HG03460 (cell line): ENCODE measurements around the gene TNRC6C.
"Not testable (repeated sequence)": the region's sequence is repeated elsewhere in the genome, so short reads cannot be mapped to it uniquely, and the experiment has no call there.

ENCODE experiments used
- ATAC-seq: cut with Tn5 transposase; IDR thresholded peaks from one replicate; pipeline ENCODE4 v1.9.1; 2021; ENCODE audit not compliant: unreplicated experiment

TNRC6C gene

GRCh38 chr17:78075545-78075944 is 117.0 kb downstream of the TNRC6C start:
- no peak for ATAC-seq

GRCh38 chr17:78079253-78079652 is 120.8 kb downstream of the TNRC6C start:
- ATAC-seq = no peak

- ATAC-seq = no peak
Observed at GRCh38 chr17:78081551-78081950, 123.0 kb downstream of the TNRC6C start.

- ATAC-seq = not testable (repeated sequence)
Observed at GRCh38 chr17:78082355-78082872, 123.9 kb downstream of the TNRC6C start.

GRCh38 chr17:78082988-78083387 is 124.5 kb downstream of the TNRC6C start:
- ATAC-seq = no peak

DNA sequence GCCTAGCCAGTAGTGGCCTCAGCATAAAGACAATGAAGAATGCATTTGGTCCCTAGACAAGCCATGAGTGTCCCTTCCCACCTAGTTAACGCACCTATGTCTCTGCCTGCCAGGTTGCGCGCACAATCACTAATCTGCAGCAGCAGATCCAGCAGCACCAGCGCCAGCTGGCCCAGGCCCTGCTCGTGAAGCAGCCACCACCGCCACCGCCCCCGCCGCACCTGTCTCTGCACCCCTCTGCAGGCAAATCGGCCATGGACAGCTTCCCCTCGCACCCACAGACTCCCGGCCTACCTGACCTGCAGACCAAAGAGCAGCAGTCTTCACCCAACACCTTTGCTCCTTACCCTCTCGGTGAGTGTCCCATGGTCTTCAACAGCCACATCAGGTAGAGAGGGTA is 128.2 kb downstream of the TNRC6C start:
- ATAC-seq = no peak

DNA sequence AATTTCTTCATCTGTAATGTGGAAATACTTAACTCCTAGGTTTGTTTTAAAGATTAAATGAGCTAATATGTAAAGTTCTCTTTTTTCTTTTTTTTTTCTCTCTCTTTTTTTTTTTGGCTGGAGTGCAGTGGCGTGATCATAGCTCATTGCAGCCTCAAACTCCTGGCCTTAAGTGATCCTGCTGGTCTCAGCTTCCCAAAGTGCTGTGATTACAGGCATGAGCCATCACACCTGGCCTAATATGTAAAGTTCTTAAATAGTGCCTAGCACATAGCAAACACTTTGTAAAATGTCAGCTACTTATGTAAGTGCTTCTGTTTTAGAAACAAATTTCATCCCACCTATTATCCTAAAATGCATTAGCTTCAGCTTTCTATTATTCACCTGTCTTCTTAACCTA is 130.0 kb downstream of the TNRC6C start:
- ATAC-seq = no peak

DNA sequence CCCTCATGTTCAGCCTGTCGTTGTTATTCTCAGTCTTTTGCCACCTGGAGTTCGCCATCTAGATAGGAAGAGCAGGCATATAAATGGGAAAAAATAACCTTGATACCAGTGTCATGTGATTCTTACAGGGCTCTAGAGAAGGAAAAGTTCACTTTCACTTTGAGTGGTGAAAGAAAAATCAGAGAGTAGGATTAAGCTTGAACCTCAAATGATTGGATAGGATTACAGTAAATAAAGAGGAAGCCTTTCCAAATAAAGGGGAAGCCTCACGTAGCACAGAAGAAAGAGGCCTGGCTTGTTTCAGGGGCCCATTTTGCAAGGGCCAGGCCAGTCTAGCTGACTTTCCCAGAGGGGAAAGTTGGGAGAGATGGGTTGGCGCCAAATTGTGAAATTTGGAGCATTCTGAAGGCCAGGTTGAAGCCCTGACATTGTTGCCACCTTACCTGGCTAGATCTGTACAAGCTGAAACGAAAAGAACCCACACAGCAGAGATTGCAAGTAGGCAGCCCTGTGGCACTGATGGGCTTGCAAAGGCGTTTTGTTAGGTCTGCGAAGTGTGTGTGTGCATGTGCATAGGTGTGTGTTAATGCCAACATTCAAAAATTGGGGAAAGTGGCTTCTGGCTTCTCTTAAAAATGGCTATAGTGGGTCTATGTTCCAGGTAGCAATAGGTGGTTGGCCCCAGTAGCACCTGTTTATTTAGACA is 131.2 kb downstream of the TNRC6C start:
- no peak for ATAC-seq

DNA sequence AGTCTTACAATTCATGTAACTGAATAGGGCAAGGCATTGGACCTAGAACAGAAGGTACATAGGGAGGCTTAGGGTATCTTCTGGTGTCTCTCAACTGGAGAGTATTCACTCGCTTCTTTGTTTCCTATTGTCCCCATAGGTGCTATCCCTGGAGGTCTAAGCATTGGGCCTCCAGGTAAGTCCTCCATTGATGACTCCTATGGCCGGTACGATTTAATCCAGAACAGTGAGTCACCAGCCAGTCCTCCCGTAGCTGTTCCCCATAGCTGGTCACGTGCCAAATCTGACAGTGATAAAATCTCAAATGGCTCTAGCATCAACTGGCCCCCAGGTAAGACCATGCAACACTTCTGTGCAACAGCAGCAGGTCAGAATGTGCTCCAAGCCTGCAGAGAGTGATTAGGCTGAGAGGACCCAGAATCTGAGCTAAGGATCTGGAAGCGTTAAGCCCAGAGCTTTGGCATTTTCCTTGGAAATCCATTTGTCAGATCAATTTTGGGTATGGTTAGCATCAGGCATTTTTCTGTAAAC is 134.4 kb downstream of the TNRC6C start:
- no peak for ATAC-seq

GRCh38 chr17:78095035-78095434 is 136.5 kb downstream of the TNRC6C start:
- no peak for ATAC-seq

DNA sequence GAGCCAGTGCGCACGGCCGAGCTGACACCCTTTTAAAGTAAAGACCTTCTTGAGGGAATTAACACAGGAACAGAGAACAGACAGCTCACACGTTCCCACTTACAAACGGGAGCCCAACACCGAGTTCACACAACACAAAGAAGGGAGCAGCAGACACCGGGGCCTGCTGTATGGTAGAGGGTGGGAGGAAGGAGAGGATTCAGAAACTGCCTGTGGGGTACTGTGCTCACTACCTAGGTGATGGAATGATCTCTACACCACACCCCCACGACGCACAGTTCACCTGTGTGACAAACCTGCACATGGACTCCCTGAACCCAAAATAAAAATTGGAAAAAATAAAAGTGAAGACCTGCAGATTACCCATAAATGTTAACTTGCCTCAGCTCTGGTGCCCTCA is 137.6 kb downstream of the TNRC6C start:
- no peak for ATAC-seq

GRCh38 chr17:78101112-78101511 is 142.6 kb downstream of the TNRC6C start:
- no peak for ATAC-seq

GRCh38 chr17:78101542-78101941 is 143.0 kb downstream of the TNRC6C start:
- ATAC-seq = no peak

- no peak for ATAC-seq
Observed at GRCh38 chr17:78103311-78103710, 144.8 kb downstream of the TNRC6C start.

GRCh38 chr17:78104540-78104941 is 146.0 kb downstream of the TNRC6C start:
- no peak for ATAC-seq

DNA sequence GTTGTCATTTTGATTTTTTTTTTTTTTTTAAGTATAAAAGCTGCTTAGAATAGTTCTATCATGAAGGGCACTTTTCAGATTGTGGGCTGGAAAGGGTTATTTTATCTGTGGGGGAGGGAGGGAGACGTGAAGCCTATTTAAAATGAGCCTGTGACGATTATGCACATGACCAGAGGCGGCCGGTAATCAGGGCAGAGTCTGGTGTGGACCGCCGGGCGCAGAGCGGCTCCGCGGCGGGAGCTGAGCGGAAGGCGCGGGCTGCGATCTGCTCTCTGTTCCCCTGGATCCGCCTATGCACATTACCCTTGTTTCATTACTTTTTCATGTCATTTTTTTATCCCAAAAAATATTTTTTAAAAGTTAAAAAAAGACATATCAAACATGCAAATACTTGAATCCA is 146.6 kb downstream of the TNRC6C start:
- no peak for ATAC-seq

- no peak for ATAC-seq
Observed at GRCh38 chr17:78105551-78105950, 147.0 kb downstream of the TNRC6C start.

DNA sequence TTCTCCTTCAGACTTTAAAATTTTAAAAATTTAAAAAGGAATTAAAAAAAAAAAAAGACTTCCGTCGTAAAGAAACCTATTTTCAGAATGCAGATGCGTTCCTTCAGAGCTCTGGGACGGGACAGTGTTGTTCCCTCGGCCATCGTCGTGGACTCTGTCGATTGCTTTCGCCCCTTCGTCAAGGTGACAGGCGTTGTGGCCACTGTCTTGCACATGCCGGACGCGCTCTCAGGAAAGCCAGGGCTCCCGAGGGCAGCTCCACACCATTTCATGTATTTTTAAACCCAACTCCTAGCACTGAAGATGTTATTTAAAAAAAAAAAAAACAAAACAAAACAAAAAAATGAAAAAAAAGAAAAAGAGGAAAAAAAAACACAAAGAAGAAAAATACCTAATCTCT is 147.7 kb downstream of the TNRC6C start:
- ATAC-seq = no peak

DNA sequence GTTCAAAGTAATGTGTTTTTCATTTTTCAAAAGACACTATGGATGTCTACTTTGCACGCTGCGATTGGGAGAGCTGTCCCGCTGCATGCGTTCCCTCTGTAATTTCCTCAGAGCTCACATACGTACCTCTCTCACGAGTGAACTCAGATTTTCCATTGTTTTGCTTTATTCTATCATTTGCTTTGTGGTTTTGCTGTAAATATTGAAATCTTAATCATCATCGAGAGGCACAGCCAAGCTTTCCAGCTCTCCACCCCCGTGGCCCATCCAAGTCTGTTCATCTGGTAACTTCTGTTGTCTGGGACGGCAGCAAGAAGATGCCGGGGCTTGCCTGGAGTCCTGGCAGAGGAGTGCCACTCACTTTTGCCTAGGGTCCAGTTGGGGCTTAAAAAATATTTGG is 149.0 kb downstream of the TNRC6C start:
- no peak for ATAC-seq

DNA sequence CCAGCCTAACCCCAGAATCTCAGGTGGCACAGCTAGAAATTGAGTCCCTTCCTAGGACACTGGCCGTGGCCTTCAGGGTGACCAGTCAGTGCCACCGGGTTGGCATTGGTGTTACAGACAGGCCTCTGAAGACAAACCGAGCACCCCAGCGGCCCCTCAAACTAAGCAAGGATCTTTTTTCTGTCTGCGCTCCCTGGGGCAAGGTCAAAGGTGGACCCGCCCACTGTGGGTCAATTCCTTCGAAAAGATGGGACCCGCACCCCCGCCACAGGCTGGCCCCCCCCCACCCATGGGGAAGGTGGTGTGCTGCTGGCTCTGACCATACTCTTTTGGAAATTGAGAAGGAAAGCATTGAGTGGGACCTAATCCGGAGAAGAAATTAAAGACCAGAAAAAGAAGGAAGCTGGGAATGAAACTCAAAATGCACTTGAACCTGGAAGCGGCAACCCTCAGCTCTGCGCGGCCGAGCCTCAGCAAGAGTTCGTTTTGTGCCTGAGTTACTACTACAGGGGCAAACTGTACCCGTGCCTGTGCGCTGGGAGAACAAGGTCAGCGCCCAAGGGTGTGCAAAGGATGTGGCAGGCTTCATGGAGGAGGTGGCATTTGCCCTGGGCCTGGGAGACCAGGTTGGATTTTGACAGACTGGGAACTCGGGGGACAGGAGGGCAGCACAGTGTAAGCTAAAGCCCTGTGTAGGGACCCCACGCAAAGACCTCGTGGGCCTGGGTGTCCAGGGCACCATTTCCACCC is 149.6 kb downstream of the TNRC6C start:
- ATAC-seq = no peak

DNA sequence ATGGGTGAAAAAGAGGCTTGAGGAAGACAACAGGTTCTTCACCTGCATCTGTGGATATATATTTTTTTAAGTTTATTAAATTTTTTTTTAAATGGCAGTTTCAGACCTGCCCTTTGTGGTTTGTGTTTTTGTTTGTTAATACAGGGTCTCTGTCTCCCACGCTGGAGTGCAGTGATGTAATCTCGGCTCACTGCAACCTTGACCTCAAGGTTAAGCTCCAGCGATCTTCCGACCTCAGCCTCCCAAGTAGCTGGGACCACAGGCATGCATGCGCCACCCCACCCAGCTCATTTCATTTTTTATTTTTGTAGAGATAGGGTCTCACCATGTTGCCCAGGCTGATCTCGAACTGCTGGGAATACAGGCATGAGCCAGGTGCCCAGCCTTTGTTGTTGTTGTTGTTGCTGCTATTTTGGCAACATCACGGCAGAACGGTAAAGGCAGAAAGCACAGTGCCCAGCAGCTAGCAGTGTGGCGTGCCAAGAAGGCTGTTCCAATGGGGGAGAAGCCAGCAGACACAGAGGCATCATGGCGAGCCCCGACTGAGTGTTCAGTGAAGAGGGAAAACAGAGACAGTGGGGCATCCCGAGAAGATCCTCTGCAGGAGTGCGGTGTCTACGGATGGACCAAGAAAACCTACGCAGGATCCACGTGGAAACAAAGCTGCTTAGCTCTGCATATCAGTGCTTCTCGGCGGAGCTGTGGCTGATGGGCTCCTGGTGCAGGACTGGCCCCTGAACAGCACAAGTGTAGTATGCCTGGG is 150.4 kb downstream of the TNRC6C start:
- no peak for ATAC-seq

- ATAC-seq = no peak
Observed at GRCh38 chr17:78109489-78109761, 150.9 kb downstream of the TNRC6C start.
